GM18498 (cell line): ENCODE data around the gene KCNJ9.
"Not testable (repeated sequence)": the region's sequence is repeated elsewhere in the genome, so short reads cannot be mapped to it uniquely, and the experiment has no call there.

Experiments
- ATAC-seq: cut with Tn5 transposase; IDR thresholded peaks from one replicate; pipeline ENCODE4 v1.9.1; 2021; ENCODE audit warnings: mild to moderate bottlenecking, moderate library complexity; ENCODE audit not compliant: unreplicated experiment

Gene KCNJ9

GRCh38 chr1:160101717-160102522 lies 20.6 kb downstream of the KCNJ9 start:
- no peak for ATAC-seq

- ATAC-seq = no peak
Measured at GRCh38 chr1:160103658-160104408, 22.5 kb downstream of the KCNJ9 start.

DNA sequence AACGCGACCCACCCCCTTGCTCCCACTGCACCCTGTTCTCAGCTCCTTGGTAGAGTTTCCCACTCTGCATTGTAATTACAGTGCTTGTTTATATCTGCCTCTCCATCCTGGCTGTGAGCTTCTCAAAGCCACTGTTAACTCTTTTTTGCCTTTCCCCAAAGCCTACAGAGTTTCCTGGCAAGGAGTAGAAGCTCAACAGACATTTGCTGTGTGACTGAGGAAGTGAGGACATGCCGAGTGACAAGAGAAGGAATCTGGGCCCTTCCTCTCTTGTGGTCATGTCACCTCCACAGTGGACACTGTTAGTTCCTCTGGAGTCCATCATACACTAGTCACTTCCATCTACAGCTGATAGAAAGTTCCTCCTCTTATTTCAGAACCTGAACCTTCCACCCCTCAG lies 23.1 kb downstream of the KCNJ9 start:
- ATAC-seq = no peak

GRCh38 chr1:160105155-160105554 lies 23.8 kb downstream of the KCNJ9 start:
- ATAC-seq = no peak

GRCh38 chr1:160107512-160107911 lies 26.2 kb downstream of the KCNJ9 start:
- no peak for ATAC-seq

DNA sequence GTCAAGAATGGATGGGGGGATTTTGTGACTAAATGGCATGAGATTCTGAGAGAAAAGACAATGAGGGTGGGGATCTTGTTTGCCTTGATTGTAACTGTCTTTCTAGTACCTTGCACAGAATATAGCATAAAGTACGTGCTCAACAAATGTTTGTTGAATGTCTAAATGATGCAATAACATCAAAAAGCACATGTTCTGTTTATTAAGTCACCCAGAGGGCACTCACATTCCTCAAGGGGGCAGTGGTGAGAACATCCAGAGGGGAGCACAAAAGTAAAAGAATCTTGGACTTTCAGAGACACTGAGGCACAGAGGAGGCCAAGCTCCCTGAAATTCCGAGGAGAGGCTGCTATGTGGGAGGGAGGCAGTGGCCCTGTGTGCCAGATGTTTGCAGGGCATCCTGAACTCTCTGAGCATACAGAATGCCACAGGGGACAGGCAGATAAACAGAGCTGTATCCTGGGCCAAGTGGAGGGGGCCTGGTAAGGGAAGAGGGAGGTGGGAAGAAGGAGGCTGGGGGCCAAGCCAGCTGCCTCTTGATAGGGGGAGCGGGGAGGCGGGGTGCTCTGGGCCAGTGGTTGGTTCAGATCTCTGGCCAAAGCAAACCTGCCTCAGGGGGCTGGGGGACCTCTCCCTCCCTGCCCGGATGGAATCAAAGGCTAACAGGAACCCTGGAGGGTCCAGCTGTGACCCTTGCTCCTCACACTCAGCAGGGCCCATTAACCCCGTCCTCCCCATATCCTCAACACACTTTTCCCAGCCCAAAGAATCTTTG lies 27.7 kb downstream of the KCNJ9 start:
- no peak for ATAC-seq

- no peak for ATAC-seq
Measured at GRCh38 chr1:160109686-160110085, 28.3 kb downstream of the KCNJ9 start.

DNA sequence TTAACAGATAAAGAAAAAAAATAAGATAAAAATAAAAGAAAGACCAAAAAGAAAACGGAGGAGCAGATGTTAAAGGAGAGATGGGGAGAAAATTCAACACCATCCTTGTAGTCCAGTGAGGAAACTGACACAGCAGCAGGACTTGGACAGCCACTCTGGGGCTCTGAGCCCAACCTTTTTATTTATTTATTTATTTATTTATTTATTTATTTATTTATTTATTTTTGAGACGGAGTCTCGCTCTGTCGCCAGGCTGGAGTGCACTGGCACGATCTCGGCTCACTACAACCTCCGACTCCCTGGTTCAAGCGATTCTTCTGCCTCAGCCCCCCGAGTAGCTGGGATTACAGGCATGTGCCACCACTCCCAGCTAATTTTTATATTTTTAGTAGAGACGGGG lies 30.1 kb downstream of the KCNJ9 start:
- not testable (repeated sequence) for ATAC-seq

GRCh38 chr1:160112357-160112756 lies 31.0 kb downstream of the KCNJ9 start:
- ATAC-seq = no peak

DNA sequence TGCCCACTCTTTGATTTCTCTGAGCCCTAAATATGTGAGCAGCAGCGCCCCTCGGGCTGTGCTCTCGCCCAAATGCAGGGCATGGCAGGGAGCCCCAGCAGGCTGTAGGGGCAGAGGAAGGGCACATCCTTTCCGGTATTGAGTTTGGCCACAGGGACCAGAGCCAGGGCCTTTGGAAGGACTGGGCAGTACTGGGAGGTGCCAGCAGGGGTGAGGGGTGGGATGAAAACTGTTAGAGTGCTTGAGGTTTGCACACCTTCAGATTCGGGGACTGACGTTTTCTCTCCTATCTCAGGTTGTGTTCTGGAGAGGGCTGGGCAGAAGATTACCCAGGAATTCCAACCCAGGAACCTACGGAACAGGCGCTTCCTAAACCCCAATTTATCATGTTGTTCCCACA lies 32.1 kb downstream of the KCNJ9 start:
- ATAC-seq = no peak

DNA sequence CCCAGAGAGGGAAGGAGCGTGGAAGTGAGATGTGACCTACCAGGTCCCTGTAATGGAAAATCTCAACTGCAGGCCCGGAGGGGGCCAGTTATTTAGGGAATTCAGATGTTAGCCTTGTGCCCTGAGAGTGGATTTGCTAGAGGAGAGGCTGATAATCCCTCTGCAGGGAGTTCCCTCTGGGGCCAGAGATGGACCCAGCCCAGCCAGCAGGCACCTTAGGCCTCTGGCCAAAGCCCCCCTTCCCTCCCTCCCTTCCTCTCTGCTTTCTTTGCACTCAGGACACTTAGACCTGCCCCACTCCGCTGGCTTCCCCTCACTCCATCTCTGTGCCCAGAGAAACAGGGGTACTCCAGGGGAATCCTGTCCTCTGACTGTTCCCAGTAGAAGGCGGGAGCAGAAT lies 32.7 kb downstream of the KCNJ9 start:
- ATAC-seq = no peak

- ATAC-seq = no peak
Measured at GRCh38 chr1:160115545-160116282, 34.4 kb downstream of the KCNJ9 start, which contains the start of gene ATP1A2. Gene ATP1A2, plus strand, starts transcription at chr1:160115759. Its CDS starts 103 bp downstream, at chr1:160115862.

DNA sequence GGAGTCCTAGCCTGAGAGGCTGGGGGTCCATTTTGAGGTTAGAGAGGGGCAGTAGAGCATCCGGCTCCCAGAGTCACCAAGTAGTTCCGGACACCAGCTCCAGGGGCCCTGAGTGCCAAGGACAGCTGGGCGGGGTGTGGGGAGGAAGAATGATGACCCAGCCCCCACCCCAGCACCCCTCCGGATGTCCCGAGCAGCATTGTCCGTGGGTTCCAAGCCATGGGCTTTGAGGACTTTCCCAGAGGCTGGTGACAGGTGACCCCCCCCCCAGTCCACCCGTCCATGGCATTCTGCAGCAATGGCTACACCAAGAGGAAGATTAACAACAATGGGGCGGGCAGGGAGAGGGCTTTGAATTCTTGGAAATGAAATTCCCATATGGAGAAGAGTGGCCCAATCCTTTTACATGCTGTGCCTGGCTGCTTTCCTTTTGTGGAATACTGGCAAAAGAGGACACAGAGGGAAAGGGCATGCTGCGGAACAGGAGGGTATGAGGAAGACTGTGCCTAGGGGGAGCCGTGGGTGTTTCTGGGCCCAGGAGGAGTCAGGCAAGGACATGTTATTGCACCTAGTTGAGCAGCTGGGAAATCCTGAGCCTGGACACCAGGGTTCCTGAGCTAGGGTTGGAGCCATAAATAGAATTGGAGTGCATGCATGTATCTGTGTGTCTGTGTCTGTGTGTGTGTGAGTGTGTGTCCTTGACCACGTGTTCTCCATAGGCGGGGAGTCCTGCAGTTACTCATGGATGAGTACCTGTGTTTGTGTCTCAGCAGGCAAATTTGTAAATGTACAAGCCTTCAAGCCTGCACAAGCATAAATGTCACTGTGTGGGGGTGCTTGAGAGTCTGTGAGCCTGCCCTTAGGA lies 35.2 kb downstream of the KCNJ9 start:
- ATAC-seq = no peak

DNA sequence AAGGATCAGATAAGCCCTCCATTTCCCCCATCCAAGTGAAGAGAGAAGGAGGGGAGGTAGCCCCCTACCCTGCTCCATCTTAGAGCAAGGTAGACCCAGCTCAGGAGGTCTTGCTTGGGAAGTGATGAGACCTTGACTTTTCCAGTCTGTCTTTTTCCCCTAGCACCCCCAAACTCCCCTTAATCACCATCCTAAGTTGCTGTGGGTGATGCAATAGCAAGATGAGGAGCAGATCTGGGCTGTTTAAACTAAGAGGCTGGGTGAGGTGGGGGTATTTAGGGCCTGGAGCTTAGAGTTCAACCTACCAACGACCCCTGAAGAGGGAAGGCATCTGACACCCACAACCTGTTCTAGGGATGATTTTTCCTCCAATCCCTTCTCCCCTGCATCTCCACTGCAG lies 36.0 kb downstream of the KCNJ9 start:
- no peak for ATAC-seq

- no peak for ATAC-seq
Measured at GRCh38 chr1:160117709-160118183, 36.4 kb downstream of the KCNJ9 start.

- ATAC-seq = no peak
Measured at GRCh38 chr1:160118928-160119327, 37.6 kb downstream of the KCNJ9 start.

DNA sequence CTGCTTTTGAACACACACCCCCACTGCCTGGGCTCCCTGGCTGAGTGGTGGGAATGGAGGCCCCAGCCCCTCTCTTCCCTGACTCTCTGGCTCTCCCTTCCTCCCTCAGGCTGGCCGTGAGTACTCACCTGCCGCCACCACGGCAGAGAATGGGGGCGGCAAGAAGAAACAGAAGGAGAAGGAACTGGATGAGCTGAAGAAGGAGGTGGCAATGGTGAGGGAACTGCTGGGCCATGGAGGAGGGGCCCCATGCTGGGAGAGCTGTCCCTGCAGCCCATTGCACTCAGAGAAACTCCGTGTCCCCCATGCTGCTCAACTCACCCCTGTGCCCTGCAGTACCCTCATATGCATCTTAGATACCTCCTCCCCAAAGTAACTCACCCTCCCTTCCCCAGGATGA lies 39.5 kb downstream of the KCNJ9 start:
- ATAC-seq = no peak

DNA sequence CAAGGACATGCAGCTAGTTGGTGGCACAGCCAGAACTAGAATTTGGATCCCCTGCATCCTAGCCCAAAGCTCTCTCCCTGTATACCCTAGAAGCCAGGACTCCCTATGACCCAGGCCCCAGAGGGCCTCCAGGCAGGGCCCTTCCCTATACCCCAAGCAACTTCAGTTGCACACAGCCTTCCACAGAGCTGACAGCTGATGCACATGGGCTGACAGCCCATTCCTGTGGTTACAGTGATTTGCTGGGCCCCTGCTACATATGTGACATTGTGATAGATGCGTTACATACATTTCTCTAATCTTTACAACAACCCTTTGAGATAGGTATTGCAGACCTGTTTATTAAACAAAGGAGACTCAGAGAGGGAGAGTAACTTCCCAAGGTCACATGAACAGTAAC lies 40.0 kb downstream of the KCNJ9 start:
- ATAC-seq = no peak

- no peak for ATAC-seq
Measured at GRCh38 chr1:160122978-160123495, 41.7 kb downstream of the KCNJ9 start.
